Breast epithelium (tissue), 4 donors: ENCODE data around the gene FADS2. TPM values are rescaled to one million over a fixed set of nuclear protein-coding genes. Genes with fewer than 3 reads are reported as not detected.

Source experiments
- DNase-seq, 2 donors: peaks; one replicate each; pipeline ENCODE4 v3.0.0-alpha.2; 2019; ENCODE audit warnings: low spot score in 2 of 2
- H3K27ac ChIP-seq, 2 donors: fragments of 200-600 bp; sonication (generic) in 1 of 2; one replicate each; pipeline ENCODE4 v1.5.1; 2016 to 2019; ENCODE audit warnings: mild to moderate bottlenecking in 1 of 2
- H3K27me3 ChIP-seq, 2 donors: fragments of 200-600 bp; sonication (generic) in 1 of 2; one replicate each; pipeline versions ENCODE4 v1.5.1 to v1.6.0; 2017 to 2019; ENCODE audit warnings: control low read depth in 1 of 2, mild to moderate bottlenecking in 1 of 2
- H3K36me3 ChIP-seq: fragments of 200-600 bp; one replicate; pipeline ENCODE4 v1.5.1; 2019
- H3K4me1 ChIP-seq, 2 donors: fragments of 200-600 bp; sonication (generic); one replicate each; pipeline ENCODE4 v1.5.1; 2016 to 2019; ENCODE audit warnings: control low read depth in 1 of 2
- H3K4me3 ChIP-seq, 3 donors: fragments of 200-600 bp; sonication (generic); 1 replicate in 2 of 3; 2 replicates in 1 of 3; pipeline ENCODE4 v1.5.1; 2016 to 2019; ENCODE audit warnings: mild to moderate bottlenecking in 3 of 3, moderate library complexity in 2 of 3
- H3K9me3 ChIP-seq, 2 donors: fragments of 200-600 bp; sonication (generic) in 1 of 2; one replicate each; pipeline ENCODE4 v1.5.1; 2016 to 2019; ENCODE audit warnings: control low read depth in 1 of 2
- CTCF ChIP-seq, 3 donors: fragments of 450-650 bp; IDR thresholded peaks; one replicate each; pipeline ENCODE4 v1.5.1; 2016 to 2017; ENCODE audit warnings: antibody characterized with exemption in 3 of 3, mild to moderate bottlenecking in 3 of 3, moderate library complexity in 3 of 3
- POLR2A ChIP-seq: fragments of 450-650 bp; IDR thresholded peaks from one replicate; pipeline ENCODE4 v1.6.1; 2016; ENCODE audit warnings: antibody characterized with exemption, mild to moderate bottlenecking, moderate library complexity
- POLR2AphosphoS5 ChIP-seq, 3 donors: sonication (generic); formaldehyde crosslinking; IDR thresholded peaks; one replicate each; pipeline ENCODE4 v1.6.1; 2017; ENCODE audit warnings: antibody characterized with exemption in 3 of 3
- intact Hi-C: fragments of 100-400 bp; cut with DNase I; formaldehyde crosslinking; loops from one replicate; pipeline ENCODE4 v1.15.1; 2023; ENCODE audit warnings: low total_unique reads
- total RNA-seq, 3 donors: library from RNA; depleted of rRNA; stranded (reverse); fragments of >200 nt; gene quantifications; one replicate each; pipeline ENCODE4 v1.1.0, GENCODE V29; 2016

Gene FADS2
- total RNA-seq, 3 donors from 2014 or later: 5.6 to 35.8 (median 7.5) TPM

DNA sequence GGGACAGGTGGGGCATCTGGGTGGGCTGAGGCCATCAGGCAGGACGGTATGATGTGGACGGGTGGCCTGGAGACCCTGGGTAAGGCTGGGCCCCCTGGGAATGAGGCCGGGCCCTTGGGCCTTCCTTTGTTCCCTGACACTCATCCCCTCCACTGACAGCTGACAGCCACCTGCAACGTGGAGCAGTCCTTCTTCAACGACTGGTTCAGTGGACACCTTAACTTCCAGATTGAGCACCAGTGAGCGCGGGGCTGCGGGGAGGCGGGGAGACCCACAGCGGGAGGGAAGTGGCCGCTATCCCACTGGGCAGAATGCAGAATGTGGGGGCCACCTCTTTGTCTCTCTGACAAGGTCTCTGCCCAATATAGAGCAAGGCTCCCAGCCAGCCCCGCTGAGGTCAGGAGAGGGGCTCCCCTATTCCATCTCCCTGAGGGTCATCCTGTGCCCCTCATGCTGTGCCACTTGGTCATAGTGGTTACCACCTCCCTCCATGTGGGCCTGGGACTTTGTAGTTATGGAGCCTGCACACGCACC lies 35.5 kb downstream of the FADS2 start:
- H3K27me3 ChIP-seq: no peaks in the 10 kb centered on the region
- intact Hi-C loops: no loop called here
- H3K36me3 ChIP-seq: no peaks in the 10 kb centered on the region
- no peak overlapping the region for H3K4me3 ChIP-seq
- DNase-seq: no peak
- TF ChIP-seq POLR2A (no peak), CTCF (IDR thresholded peaks at IDR 0.05) (no peak), POLR2AphosphoS5 (IDR thresholded peaks at IDR 0.05) (no peak)
- no peaks in the 10 kb centered on the region for H3K4me1 ChIP-seq
- H3K9me3 ChIP-seq: no peaks in the 10 kb centered on the region
- no peak overlapping the region for H3K27ac ChIP-seq

GRCh38 chr11:61864814-61865775 lies 37.0 kb downstream of the FADS2 start:
- TF ChIP-seq POLR2AphosphoS5 (IDR thresholded peaks at IDR 0.05) (no peak), CTCF (IDR thresholded peaks at IDR 0.05) (no peak), POLR2A (no peak)
- Histone ChIP-seq H3K9me3 (no peaks in the 10 kb centered on the region), H3K27ac (no peak overlapping the region), H3K27me3 (no peaks in the 10 kb centered on the region), H3K36me3 (no peaks in the 10 kb centered on the region), H3K4me1 (no peaks in the 10 kb centered on the region), H3K4me3 (no peak overlapping the region)
- DNase-seq: no peak
- intact Hi-C loops: no loop called here

GRCh38 chr11:61866231-61866957 lies 38.3 kb downstream of the FADS2 start:
- DNase-seq: no peak
- H3K9me3 ChIP-seq: no peaks in the 10 kb centered on the region
- TF ChIP-seq POLR2A (no peak), CTCF (IDR thresholded peaks at IDR 0.05) (no peak), POLR2AphosphoS5 (IDR thresholded peaks at IDR 0.05) (no peak)
- H3K36me3 ChIP-seq: no peaks in the 10 kb centered on the region
- no peaks in the 10 kb centered on the region for H3K27me3 ChIP-seq
- H3K4me3 ChIP-seq: no peak overlapping the region
- intact Hi-C loops: no loop called here
- H3K4me1 ChIP-seq: no peaks in the 10 kb centered on the region
- H3K27ac ChIP-seq: no peak overlapping the region

GRCh38 chr11:61866958-61867343 lies 38.9 kb downstream of the FADS2 start:
- no peak overlapping the region for H3K4me3 ChIP-seq
- H3K9me3 ChIP-seq: no peaks in the 10 kb centered on the region
- DNase-seq: no peak
- H3K4me1 ChIP-seq: no peaks in the 10 kb centered on the region
- no peak overlapping the region for H3K27ac ChIP-seq
- TF ChIP-seq POLR2A (no peak), CTCF (IDR thresholded peaks at IDR 0.05) (no peak), POLR2AphosphoS5 (IDR thresholded peaks at IDR 0.05) (no peak)
- intact Hi-C loops: no loop called here
- no peaks in the 10 kb centered on the region for H3K27me3 ChIP-seq
- H3K36me3 ChIP-seq: no peaks in the 10 kb centered on the region
